ENCODE results near the gene KIAA1143. TPM values are rescaled to one million over a fixed set of nuclear protein-coding genes. Genes with fewer than 3 reads are reported as not detected.

The KIAA1143 gene
- total RNA-seq, 1 donor from 2014 or later: 32.4 TPM

DNA sequence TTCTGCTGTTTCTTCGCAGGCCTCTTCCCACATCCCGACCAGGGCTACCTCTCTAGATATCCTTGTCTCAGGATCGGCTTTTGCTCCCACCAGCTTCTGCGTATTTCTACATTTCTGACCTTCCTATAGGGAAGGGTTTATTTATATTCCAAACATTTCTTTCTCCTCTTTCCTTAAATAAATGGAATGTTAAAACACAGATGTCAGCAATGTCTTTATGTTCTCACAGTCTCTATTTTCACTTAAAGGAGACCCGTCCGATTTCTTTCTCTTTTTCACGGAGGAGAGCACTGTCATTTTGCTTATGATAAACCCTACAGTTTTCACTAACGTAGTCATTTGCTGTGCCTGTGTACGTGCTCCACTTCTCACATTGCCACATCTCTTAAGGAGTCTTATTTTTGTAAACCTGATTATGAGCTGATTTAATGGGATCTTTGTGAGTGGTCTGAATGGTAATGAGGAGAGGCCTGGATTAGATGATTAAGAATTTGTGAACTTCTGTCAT, 805 bp upstream of the KIAA1143 start:
- TF ChIP-seq, protein P1, sequence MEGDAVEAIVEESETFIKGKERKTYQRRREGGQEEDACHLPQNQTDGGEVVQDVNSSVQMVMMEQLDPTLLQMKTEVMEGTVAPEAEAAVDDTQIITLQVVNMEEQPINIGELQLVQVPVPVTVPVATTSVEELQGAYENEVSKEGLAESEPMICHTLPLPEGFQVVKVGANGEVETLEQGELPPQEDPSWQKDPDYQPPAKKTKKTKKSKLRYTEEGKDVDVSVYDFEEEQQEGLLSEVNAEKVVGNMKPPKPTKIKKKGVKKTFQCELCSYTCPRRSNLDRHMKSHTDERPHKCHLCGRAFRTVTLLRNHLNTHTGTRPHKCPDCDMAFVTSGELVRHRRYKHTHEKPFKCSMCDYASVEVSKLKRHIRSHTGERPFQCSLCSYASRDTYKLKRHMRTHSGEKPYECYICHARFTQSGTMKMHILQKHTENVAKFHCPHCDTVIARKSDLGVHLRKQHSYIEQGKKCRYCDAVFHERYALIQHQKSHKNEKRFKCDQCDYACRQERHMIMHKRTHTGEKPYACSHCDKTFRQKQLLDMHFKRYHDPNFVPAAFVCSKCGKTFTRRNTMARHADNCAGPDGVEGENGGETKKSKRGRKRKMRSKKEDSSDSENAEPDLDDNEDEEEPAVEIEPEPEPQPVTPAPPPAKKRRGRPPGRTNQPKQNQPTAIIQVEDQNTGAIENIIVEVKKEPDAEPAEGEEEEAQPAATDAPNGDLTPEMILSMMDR (IDR thresholded peaks at IDR 0.05; ENCODE audit: borderline replicate concordance): no peak
- Histone ChIP-seq H3K9me3 (replicated peaks) (peaks cover 12% of the 10 kb centered on the region), H3K27me3 (ENCODE audit: low read depth) (no peaks in the 10 kb centered on the region), H3K27ac (replicated peaks) (no peak overlapping the region), H3K4me3 (peak overlapping the region; percentile 95), H3K36me3 (peaks cover 21% of the 10 kb centered on the region), H3K4me1 (peaks cover 19% of the 10 kb centered on the region)
- DNase-seq: no peak
- intact Hi-C loops (cut with micrococcal nuclease): no loop called here

DNA sequence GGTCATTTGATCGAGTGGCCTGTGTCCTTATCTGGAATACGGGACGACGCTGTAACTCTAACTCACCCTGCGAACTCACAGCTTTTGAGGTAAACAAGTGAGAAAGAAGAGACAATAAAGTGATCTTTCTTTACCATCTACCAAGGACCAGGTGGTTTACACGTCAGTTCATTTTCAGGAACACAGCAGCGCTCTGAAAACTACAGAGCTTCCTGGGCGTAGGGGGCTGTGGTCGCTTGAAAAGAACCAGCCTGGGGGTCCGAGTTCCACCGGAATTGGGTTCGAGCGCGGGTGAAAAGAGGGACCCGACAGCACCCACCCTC, 357 bp downstream of the KIAA1143 start:
- peaks cover 28% of the 10 kb centered on the region for H3K36me3 ChIP-seq
- TF ChIP-seq, protein P1 (IDR thresholded peaks at IDR 0.05; ENCODE audit: borderline replicate concordance): no peak
- peak overlapping the region; percentile 85 for H3K27ac ChIP-seq (replicated peaks)
- peaks cover 19% of the 10 kb centered on the region for H3K4me1 ChIP-seq
- intact Hi-C loops (cut with micrococcal nuclease): no loop called here
- DNase-seq: no peak
- peaks cover 12% of the 10 kb centered on the region for H3K9me3 ChIP-seq (replicated peaks)
- no peaks in the 10 kb centered on the region for H3K27me3 ChIP-seq (ENCODE audit: low read depth)
- peak overlapping the region; percentile 95 for H3K4me3 ChIP-seq

DNA sequence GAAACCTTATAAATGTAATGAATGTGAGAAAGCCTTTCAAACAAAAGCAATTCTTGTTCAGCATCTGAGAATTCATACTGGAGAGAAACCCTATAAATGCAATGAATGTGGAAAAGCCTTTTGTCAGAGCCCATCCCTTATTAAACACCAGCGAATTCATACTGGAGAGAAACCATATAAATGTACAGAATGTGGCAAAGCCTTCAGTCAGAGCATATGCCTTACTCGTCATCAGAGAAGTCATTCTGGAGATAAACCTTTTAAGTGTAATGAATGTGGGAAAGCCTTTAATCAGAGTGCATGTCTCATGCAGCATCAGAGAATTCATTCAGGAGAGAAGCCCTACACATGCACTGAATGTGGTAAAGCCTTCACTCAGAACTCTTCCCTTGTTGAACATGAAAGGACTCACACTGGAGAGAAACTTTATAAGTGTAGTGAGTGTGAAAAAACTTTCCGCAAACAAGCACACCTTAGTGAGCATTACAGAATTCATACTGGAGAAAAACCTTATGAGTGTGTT, 26.7 kb downstream of the KIAA1143 start:
- peaks cover 7% of the 10 kb centered on the region for H3K4me1 ChIP-seq
- H3K27me3 ChIP-seq (ENCODE audit: low read depth): no peaks in the 10 kb centered on the region
- intact Hi-C loops (cut with micrococcal nuclease): no loop called here
- no peak overlapping the region for H3K27ac ChIP-seq (replicated peaks)
- TF ChIP-seq, protein P1 (IDR thresholded peaks at IDR 0.05; ENCODE audit: borderline replicate concordance): no peak
- DNase-seq: no peak
- peaks cover 72% of the 10 kb centered on the region for H3K36me3 ChIP-seq
- no peak overlapping the region for H3K4me3 ChIP-seq
- peaks cover 100% of the 10 kb centered on the region for H3K9me3 ChIP-seq (replicated peaks)

DNA sequence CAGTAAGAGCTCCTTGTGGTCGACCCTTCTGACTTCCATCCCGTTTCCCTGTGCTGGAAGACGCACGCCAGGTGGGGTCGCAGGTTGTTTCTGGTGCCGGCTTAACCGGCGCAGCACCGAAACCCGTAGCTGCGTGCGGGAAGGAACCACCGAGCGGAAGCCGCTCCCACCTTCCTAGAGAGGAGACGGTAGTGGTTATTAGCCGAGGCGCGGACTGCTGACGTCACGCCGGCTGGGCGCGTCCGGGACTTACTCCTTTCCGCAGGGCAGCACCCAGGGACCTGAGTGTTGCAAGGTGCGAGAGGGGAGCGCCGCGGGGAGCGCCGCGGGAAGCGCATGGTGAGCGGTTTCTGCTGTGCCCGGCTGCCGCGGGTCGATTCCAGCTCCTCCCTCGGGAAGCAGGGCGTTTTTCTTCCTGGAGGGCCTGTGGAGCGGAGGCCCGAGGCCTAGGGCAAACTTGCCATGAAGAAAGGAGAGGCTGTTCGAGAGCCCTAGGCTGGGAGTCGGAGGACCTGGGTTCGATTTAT, 32.0 kb downstream of the KIAA1143 start, which contains the start of gene ZNF501:
TSS of gene ZNF501 (plus strand) at position 252 of the 527 bp plus-strand sequence. CDS start 4,787 bp downstream, outside the sequence.
- intact Hi-C loops (cut with micrococcal nuclease): no loop called here
- DNase-seq: peak; percentile 96
- H3K4me3 ChIP-seq: peak within 1 kb of the TSS; percentile 81
- peaks cover 52% of the 10 kb centered on the region for H3K36me3 ChIP-seq
- H3K27me3 ChIP-seq (ENCODE audit: low read depth): no peaks in the 10 kb centered on the region
- TF ChIP-seq, protein P1 (IDR thresholded peaks at IDR 0.05; ENCODE audit: borderline replicate concordance): no peak
- peaks cover 93% of the 10 kb centered on the region for H3K9me3 ChIP-seq (replicated peaks)
- peak within 1 kb of the TSS; percentile 68 for H3K27ac ChIP-seq (replicated peaks)
- H3K4me1 ChIP-seq: peaks cover 17% of the 10 kb centered on the region

DNA sequence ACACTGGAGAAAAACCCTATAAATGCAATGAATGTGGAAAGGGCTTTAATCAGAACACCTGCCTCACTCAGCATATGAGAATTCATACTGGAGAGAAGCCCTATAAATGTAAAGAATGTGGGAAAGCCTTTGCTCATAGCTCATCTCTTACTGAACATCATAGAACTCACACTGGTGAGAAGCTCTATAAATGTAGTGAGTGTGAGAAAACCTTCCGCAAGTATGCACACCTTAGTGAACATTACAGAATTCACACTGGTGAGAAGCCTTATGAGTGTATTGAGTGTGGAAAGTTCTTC, 39.4 kb downstream of the KIAA1143 start:
- intact Hi-C loops (cut with micrococcal nuclease): no loop called here
- no peaks in the 10 kb centered on the region for H3K27me3 ChIP-seq (ENCODE audit: low read depth)
- no peak overlapping the region for H3K4me3 ChIP-seq
- H3K4me1 ChIP-seq: no peaks in the 10 kb centered on the region
- no peak for DNase-seq
- peaks cover 81% of the 10 kb centered on the region for H3K36me3 ChIP-seq
- TF ChIP-seq, protein P1 (IDR thresholded peaks at IDR 0.05; ENCODE audit: borderline replicate concordance): no peak
- peaks cover 100% of the 10 kb centered on the region for H3K9me3 ChIP-seq (replicated peaks)
- no peak overlapping the region for H3K27ac ChIP-seq (replicated peaks)
